NCI-H2081 (cell line): Measurements from ENCODE around the gene PNPO.

Experiments
- DNase-seq, 2 experiments: peaks; one replicate each; lab custom pipeline; 2025; lab: John Stamatoyannopoulos, UW

The PNPO gene

DNA sequence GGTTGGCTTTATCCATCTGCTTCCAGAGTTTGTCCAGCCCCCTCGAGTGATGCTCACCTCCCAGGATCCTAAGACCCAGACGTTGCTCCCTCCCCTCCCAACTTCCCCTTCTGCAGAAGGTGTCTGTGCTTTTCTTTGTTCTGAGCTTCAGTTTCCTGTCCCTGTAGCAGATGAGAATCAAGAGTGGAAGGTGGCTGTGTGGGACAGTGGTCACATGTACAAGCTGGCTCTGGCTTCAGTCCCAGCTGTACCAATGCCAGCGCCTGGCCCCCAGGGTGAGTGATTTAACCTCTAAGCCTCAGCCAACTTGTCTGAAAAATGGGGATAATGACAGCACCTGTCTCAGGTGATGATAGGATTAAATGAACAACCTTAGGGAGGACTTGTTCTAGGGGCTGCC, 8.6 kb downstream of the PNPO start:
- DNase-seq = peak; percentile 50 to 86

DNA sequence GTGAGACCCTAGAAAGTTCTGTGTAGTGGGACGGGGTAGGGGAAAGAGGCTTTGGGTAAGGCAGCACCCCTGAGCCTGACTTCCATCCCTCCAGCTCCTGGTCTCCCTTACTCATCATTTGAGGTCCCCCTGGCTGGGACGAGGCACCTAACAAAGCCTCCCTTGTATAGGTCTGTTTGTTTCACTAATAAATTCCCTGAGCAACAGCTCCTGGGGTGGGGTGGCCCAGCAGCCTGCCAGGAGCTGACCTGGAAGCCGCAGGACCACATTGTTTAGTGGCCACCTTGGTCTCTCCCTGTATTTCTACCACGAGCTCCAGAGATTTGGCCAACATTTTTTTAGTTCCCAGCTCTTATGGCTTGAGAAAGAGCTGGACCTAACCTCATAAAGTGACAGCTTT, 9.1 kb downstream of the PNPO start:
- DNase-seq = no peak

DNA sequence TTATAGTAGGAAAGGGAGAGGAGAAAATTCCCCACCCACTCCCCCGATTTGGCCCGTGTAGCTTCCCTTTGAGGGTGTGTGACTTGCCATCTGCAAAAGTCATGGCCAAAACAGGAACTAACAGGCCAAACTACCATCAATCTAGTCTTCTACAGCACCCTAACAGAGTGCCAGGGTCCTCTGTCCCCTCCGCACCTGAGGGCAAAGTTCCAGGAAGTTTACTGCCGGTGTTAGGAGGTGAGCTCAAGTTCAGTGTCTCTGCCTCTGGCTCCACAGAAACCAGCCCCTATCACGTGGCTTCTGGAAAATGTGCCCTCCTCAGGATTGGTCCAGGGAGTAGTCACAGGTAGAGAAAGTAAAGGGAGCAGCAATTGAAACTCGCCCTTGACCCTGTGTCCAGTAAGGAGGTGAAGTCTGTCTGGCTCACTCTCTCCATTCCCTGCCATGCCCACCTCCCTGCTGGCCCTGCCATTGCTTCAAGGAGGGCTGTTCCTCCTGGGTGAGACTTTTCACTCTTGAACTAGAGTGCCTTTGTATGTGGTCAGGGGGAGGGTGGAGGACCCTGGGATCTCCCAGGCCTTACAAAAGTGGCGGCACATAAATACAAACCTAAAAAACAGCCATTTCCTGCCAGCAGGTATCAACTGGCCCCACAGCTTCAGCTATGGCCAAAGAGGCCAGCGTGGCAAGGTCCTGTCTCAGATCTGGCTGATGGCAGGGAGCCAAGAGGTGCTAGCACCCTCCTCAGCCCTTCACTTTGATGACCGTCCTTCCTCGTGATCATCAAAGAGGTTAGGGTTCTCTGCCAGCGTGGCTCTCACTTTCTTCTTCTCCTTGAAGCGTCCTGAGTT, 11.0 kb downstream of the PNPO start:
- no peak for DNase-seq

DNA sequence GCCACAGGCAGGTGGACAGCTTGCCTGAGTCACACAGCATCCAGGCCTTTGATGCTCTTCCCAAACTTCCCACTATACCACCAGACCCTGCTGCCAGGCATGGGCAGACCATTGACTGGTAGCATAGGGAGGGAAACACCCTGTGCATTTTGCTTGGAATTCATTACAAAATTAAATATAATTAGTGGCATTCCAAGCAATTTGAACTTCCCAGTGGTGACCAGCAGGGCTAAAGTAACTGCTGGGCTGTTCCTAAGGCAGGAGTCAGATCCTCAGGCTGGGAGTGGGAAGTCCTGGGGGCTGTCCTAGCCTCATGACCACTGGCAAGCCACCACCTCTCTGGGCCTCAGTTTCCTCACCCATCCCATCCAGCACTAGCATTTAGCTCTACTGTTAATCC, 12.5 kb downstream of the PNPO start:
- no peak for DNase-seq

DNA sequence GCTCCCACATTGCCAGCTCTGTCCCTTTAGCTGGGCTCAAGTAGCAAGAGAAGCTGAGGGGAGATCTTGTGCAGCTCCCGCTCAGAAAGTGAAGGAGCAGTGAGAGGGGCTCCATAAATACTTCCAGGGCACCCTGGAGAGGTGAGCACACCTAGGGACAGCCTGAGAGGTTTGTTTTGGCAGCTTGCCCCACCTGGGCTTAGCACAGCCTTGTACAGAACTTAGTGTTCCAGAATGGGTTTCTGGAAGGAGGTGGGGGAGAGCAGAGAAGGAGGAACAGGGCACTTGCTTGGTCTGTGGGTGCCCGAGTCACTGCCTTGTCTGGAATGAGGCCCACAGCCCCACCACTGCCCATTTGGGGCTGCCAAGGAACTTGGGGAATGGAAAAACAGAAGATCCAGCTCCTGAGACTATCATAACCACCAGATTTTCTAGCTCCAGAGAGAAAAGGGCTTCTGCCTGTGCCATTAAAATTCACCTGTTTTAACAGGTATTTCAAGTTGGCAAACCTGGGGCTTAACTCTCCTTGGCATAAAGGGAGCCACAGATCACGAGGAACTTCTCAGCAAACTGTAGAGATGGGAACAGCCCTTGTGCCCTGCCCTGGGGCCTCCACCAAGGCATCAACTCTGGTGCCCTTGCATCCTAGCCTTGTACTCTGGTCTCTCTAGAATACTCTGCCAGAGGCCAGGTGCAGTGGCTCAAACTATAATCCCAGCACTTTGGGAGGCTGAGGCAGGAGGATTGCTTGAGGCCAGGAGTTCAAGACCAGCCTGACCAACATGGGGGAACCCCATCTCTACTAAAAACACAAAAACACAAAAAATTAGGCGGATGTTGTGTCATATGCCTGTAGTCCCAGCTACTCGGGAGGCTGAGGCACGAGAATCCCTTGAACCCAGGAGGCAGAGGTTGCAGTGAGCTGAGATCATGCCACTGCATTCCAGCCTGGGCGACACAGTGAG, 14.4 kb downstream of the PNPO start:
- peak; percentile 47 to 74 for DNase-seq

DNA sequence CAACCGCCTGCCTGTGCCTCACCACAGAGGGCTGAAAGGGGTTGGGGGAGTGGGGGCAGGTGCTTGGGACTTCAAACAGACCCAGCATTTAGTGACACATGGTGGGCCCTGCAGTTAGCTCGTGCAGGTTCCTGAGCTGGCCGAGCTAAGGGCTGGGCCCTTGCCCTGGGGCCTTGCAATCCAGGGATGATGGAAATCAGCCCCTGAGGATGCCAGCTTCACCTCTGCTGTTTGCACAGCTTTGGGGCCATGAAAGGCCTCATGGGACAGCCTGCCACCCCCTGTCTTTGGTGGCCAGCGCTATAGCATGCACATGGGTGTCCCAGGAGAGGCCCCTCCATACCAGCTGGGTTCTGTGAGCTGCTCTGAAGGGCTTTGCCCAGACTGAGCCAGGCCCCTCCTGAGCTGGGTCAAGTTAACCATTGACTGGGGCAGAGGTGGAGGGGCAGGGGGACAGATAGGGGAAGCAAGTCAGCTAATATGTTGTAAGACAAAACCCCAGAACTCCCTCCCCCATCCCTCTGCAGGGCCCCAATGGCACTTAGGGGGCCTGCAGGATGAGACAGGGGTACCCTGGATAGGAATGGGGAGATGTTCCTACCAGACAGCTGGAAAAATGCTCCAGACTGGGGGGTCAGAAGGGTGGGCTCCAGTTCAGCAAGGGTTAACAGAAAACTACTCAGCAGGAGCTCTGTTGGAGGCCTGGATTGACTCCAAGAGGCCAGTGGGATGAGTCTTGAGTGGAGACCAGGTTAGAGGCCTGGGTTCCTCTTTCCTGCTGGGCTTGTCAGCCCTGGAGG, 15.6 kb downstream of the PNPO start:
- DNase-seq = peak; percentile 66 to 89

DNA sequence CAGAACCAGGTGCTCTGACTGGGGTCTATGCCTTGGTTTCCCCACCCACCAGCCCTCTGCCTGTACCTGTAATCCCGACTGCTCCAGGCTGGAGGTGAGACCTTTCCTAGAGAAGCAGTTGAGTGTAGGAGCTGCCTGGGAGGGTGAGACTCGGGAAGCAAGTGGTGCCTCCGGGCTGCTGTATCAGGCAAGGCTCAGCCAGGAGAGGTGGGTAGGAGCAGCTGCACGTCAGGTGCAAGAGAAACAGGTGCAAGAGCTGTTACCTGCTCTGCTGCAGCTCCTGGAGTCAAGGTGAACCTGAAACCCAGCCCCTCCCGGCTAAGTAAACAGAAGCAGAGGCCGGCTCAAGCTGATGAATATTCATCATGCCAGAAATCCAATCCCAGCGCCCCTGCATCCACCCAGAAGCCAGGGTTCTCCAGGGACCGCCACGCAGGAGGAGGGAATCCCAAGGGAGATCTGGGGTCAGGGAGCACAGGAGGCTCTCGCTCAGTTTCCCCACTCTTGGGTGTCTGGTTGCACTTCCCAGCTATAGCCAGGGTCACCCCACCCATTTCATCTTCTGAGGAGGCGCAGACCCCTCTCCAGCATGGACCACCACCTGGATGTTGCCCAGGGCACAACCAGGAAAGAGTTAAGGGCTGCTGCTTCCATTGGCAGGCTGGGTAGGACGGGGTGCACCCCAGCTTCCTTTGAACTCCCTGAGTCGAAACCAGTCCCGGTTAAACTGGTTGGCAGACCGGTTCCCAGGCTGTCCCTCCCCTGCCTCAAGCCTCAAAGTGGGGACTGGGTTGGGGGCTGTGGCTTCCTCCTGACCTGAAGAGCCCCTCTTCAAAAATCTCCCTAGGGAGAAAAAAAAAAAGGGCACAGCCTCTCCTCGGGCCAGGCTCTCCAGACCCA, 16.5 kb downstream of the PNPO start, which contains the start of gene PRR15L:
Gene PRR15L (minus strand): TSS at position 293 of the 900 bp plus-strand sequence. CDS start 4,649 bp downstream, outside the sequence.
- DNase-seq = peak; percentile 94 to 99

DNA sequence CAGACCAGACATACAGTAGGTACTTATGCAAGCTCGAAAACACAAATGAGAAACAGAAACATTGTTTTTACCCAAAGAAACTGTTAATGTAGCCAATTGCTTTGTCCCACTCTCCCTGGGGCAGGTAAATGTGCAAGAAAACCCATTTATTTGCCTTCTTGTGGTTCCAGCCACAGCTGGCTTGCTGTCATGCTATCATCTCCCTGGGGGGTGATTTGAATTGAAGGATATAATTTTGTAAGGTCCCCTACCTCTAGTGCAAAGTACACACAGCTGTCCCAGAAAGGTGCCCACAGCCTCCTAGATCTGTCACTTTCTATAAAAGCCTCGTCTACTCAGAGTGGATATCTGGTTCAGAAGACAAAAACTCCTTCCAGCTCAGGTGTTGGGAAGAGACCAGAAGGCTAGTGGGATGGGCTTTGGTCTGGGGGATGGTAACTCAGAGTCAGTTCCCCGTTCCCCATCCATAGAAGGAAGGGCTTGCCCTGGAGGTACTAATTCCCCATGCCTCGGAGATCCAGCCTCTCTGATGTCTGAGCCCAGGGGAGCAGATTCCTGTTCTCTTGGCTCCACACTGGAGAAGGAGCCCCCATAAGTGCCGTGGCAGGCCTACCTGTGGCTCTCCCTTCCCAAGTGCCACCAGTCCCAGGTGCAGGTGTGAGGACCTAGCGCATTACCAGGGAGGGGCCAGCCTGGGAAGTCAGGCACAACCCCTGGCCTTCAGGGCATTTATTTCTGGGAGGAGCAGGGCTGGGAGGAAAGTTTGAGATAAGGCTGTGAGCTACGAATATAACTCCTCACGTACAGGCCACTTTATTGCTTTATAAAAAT, 18.7 kb downstream of the PNPO start:
- peak; percentile 96 to 98 for DNase-seq

DNA sequence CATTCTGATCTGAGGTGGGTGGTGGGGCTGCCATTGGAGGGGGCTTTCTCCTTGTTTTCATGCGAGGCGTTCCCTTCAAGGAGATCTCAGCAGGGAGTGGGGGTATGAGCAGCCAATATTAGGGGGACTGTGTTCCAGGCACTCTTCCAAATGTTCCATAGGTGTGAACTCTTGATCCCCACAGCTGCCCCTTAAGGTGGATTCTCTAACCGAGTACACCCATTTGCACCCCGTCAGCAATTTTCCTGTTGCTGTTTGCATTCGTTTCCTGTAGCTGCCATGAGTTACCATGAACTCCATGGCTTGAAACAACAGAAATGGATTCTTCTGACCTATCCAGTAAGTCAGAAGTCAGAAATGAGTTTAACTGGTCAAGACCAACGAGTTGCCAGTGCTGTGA, 20.0 kb downstream of the PNPO start:
- no peak for DNase-seq

DNA sequence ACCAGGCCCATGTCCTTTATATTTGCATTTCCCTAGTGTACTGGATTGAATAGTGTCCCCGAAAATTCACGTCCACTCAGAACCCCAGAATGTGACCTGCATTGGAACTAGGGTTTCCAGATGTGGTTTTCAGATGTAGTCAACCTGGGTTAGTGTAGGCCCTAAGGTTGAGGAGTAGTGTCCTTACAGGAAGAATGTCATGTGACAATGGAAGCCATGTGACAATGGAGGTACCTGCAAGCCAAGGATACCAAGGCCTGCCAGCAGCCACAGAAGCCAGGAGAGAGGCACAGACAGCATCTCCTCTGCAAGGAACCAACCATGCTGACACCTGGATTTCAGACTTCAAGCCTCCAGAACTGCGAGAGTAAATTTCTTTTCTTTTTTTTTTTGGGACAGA, 21.5 kb downstream of the PNPO start:
- no peak for DNase-seq

DNA sequence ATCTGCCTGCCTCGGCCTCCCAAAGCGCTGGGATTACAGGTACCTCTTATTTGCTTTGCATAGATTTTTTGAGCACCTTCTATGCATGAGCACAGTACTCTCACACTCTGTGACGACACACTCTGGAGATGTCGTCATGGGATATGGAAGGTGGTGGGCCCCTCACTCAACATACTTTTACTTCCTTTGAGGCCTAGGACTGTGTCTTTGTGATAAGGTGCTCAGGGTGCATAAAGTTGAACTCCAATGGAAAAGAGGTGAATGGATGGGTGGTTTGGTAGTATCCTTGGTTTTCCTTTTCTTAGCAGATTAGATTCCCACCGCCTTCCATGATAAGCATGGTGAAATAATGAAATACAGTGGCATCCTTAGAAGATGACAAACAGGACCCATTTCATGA, 23.5 kb downstream of the PNPO start:
- no peak for DNase-seq

DNA sequence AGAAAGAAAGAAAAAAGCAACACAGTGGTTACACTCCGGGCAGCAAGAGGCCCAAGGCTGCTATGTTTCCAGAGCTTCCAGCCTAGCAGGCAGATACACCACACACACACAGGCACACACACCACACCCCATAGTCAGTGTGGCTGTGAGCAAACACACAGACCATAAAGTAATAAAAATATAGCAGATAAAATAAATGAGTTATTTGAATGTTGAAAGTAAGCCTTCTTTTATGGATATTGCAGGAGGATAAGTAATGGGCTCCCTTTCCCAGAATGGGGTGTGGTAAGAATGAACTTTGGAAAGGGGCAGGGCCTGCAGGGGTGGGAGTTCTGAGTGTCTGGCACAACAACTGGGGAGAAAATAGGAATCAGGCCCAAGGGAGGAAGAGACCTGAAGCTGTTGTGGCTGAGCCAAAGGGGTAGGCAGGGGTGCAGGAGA, 24.7 kb downstream of the PNPO start:
- DNase-seq = no peak

DNA sequence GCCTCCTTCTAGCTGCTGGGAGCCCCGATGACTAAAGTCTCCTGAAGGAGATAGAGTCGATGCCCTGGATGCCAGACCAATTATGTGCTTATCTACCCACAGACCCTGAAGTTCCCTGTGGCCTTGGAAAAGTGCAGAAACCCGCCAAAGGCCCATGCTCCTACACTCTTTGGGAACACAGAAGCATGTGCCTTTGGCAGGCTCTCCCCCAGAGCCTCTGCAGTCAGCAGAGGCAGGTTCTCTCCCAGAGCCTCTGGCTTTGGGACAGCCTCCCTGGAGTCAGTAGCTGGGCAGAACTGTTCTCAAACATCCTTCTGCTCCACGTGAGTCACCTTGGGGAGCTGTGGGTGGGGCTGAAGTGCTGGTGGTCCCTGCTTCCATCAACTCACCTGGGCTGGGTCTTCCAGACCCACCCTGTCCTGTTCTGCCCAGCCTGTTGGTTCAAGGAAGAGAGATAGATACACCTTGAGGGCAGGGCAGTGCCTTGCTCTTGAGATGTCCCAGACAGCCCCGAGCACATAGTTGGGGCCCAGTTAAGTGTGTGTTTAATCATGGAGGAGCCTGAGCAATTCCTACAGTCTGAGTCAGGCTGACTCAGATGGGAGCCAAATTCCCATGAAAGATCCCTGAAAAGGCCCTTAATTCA, 26.4 kb downstream of the PNPO start:
- DNase-seq = no peak

DNA sequence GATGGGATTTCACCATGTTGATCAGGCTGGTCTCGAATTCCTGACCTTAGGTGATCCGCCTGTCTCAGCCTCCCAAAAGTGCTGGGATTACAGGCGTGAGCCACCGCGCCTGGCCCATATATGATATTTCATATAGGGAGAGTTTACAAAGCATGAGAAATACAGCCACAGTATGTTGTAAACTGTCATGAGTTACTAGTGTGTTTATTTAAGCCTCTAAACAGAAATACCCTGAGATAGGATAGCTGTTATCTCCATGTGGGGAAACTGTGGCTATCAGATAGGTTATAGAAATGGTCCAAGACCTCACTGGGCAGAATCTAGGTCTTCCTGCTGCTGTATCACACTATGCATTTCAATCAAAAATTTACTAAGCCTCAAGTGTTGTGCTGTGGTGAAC, 27.5 kb downstream of the PNPO start:
- no peak for DNase-seq

DNA sequence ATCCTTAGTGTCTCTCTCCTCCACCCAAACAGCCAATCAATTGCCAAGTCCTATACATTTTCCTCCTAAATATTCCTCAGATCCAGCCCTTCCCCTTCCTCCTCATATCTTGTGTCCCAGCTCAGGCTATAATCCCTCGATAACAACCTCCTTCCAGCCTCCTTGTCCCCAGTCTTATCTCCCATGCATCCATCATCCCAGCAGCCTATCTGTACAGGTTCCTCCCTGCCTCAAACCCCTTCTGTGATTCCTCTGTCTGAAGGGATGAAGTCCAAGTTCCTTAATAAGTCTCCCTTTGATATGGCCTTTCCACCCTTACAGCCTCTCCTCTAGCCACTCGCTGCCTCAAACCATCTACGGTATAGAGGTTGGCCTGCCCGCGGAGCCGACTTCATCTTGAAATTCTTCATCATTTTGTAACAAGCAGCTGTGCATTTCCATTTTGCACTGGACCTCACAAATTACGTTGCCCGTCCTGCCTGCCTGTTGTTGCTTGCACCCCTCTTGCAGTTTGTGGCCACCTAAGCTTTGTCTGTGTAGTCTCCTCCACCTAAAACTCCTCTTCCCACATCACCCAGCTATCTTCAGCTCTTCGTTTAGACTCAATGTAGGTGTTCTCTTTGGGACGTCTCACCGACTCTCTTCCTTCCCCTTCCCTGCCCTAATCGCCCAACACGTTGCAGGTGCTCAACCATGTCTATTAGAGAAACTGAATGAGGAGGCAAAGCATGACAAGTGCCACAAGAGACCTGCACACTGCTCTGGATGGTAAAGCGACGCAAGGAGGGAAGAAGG, 28.8 kb downstream of the PNPO start:
- no peak for DNase-seq

DNA sequence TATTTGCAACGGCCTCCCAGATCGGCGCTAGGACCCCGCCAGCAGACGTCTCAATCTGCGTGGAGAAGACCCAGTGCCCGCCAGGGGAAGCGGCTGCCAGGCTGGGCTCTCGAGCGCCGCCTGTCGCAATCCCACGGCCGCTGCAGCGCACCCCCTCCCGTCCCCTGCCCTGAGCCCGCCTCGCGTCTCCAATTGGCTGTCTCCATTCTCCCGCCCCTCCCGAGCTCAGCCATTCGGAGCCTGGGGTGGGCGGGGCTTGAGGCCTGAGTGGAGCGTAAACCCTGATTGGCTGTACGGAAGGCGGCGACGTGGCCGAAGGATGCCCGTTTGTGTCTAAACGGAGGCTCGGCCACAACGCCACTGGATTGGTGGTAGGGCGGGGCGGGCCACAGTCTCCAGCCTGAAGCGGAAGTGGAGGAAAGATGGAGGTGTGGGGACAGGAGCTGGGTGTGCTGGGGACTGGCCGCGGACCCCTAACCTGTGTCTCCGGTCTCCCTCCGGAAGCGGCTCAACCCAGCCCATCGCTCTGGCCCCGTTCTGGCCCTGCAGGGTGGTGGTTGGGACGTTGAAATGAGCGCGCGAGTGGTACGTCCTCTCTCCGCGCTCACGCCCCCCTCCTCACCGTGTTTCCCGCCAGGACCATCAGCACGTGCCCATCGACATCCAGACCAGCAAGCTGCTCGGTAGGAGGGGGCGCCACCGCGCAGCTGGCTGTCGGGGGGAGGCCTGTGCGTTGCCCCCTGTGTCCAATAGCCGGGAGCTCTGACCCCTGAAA, 29.5 kb downstream of the PNPO start, which contains the start of gene CDK5RAP3:
Gene CDK5RAP3 (plus strand): TSS at position 389 of the 775 bp plus-strand sequence. CDS start 34 bp downstream, at position 423.
- DNase-seq = peak; percentile 100

DNA sequence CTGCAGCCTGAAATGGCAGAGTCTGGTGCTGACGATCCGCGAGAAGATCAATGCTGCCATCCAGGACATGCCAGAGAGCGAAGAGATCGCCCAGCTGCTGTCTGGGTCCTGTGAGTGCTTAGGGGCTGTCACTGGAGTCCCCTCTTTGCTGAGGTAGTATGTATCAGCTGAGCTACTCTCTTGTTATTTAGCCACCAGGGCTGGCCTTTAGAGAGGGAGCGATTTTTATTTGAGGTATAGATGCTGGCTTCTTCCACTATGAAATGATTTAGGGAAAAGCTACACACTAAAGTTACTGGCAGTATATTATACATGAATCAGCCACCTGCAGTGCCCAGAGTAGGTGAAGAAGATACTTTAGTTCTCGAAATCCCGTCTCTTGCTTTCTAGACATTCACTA, 32.2 kb downstream of the PNPO start:
- DNase-seq = no peak
